ENCODE measurements around the gene SLC16A13.

- TF ChIP-seq POLR2A (IDR thresholded peaks at IDR 0.05) (no peak), CTCF (IDR thresholded peaks at IDR 0.05) (no peak), EP300 (IDR thresholded peaks at IDR 0.05) (no peak)
Measured at GRCh38 chr17:7078711-7079110, 42.9 kb downstream of the SLC16A13 start.

All from upper lobe of left lung (tissue), 4 donors.